H1 (cell line): ENCODE data around the gene CAPN2. TPM values are rescaled to one million over a fixed set of nuclear protein-coding genes. Genes with fewer than 3 reads are reported as not detected.

Source experiments
- CTCF ChIA-PET: fragments of 300-600 bp; sonication (Branson Sonifier 250); formaldehyde crosslinking; loops from one replicate; lab custom pipeline; 2021; ENCODE audit not compliant: partially characterized antibody; lab: Charles Lee
- POLR2A ChIA-PET: fragments of 300-600 bp; sonication (Branson Sonifier 250); formaldehyde crosslinking; loops from one replicate; lab custom pipeline; 2021; ENCODE audit warnings: inconsistent platforms; ENCODE audit not compliant: partially characterized antibody; lab: Charles Lee
- DNase-seq, 2 experiments: peaks; one replicate each; pipeline versions ENCODE4 v3.0.0 to v3.0.0-alpha.2; 2010 to 2022; ENCODE audit warnings: low spot score in 2 of 2, low read depth in 1 of 2, mixed read lengths in 1 of 2
- FAIRE-seq: peaks from 2 replicates; lab custom pipeline; 2011; peaks lifted over from hg19 to GRCh38; lab: Jason Lieb, UNC
- H2AFZ ChIP-seq: 2 replicates; pipeline ENCODE4 v1.8.1; 2012; ENCODE audit warnings: low read length, inconsistent platforms
- H2AK5ac ChIP-seq: 2 replicates; pipeline ENCODE4 v1.6.1; 2013; ENCODE audit warnings: low read depth, low read length
- H2BK120ac ChIP-seq: replicated peaks from 2 replicates; pipeline ENCODE3; 2013; ENCODE audit warnings: low read depth, low read length, inconsistent platforms
- H2BK12ac ChIP-seq: 2 replicates; pipeline ENCODE4 v1.6.1; 2013; ENCODE audit warnings: low read depth, low read length
- H2BK15ac ChIP-seq: 2 replicates; pipeline ENCODE4 v1.6.1; 2013; ENCODE audit warnings: low read length
- H2BK20ac ChIP-seq: 2 replicates; pipeline ENCODE4 v1.6.1; 2013; ENCODE audit warnings: low read length
- H2BK5ac ChIP-seq: 2 replicates; pipeline ENCODE4 v1.6.1; 2013; ENCODE audit warnings: low read depth, low read length
- H3K14ac ChIP-seq: 2 replicates; pipeline ENCODE4 v1.6.1; 2013; ENCODE audit warnings: inconsistent platforms; ENCODE audit not compliant: insufficient read length
- H3K18ac ChIP-seq: 2 replicates; pipeline ENCODE4 v1.6.1; 2013; ENCODE audit warnings: low read length; ENCODE audit errors: extremely low read depth
- H3K23ac ChIP-seq: 2 replicates; pipeline ENCODE4 v1.6.1; 2013; ENCODE audit warnings: inconsistent platforms; ENCODE audit not compliant: insufficient read length
- H3K23me2 ChIP-seq: 2 replicates; pipeline ENCODE4 v1.6.1; 2013; ENCODE audit warnings: low read depth, low read length
- H3K27ac ChIP-seq: 2 replicates; pipeline ENCODE4 v1.6.1; 2011; ENCODE audit warnings: low read depth, low read length, inconsistent platforms
- H3K27me3 ChIP-seq, 4 experiments: replicated peaks in 1 of 4; 1 replicate in 1 of 4; 2 replicates in 3 of 4; pipeline versions ENCODE4 v1.6.1 to v1.8.1; 2011 to 2013; ENCODE audit warnings: low read length in 3 of 4, mild to moderate bottlenecking in 3 of 4, inconsistent platforms in 2 of 4, mixed read lengths in 2 of 4, moderate library complexity in 1 of 4; ENCODE audit not compliant: control insufficient read depth in 3 of 4, insufficient read depth in 3 of 4; ENCODE audit errors: extremely low read depth in 1 of 4
- H3K36me3 ChIP-seq, 4 experiments: 2 replicates each; pipeline versions ENCODE4 v1.6.1 to v1.8.1; 2011 to 2013; ENCODE audit warnings: mild to moderate bottlenecking in 4 of 4, low read length in 3 of 4, moderate library complexity in 2 of 4, control low read depth in 1 of 4, inconsistent platforms in 1 of 4; ENCODE audit not compliant: insufficient read depth in 4 of 4, control insufficient read depth in 2 of 4
- H3K4ac ChIP-seq: replicated peaks from 2 replicates; pipeline ENCODE3; 2013; ENCODE audit warnings: low read length, low read depth, mixed read lengths, inconsistent platforms; ENCODE audit not compliant: insufficient read length
- H3K4me1 ChIP-seq, 4 experiments: replicated peaks in 1 of 4; 1 replicate in 1 of 4; 2 replicates in 3 of 4; pipeline versions ENCODE4 v1.6.1 to v1.8.1; 2011 to 2013; ENCODE audit warnings: low read length in 3 of 4, inconsistent platforms in 2 of 4, mixed read lengths in 1 of 4; ENCODE audit not compliant: insufficient read depth in 4 of 4, control insufficient read depth in 3 of 4
- H3K4me2 ChIP-seq, 2 experiments: 2 replicates each; pipeline versions ENCODE4 v1.6.1 to v1.8.1; 2011 to 2013; ENCODE audit warnings: low read depth in 2 of 2, low read length in 2 of 2, control low read depth in 1 of 2, inconsistent platforms in 1 of 2, mild to moderate bottlenecking in 1 of 2; ENCODE audit not compliant: insufficient read depth in 1 of 2
- H3K4me3 ChIP-seq, 4 experiments: fragments of 200-600, 300-600 bp in 1 of 4; sonication (generic), shearing (Covaris generic), sonication (Bioruptor Twin) in 1 of 4; 2 replicates each; pipeline versions ENCODE4 v1.5.1 to v1.8.1; 2011 to 2016; ENCODE audit warnings: low read length in 4 of 4, low read depth in 3 of 4, control low read depth in 2 of 4, inconsistent platforms in 2 of 4, mild to moderate bottlenecking in 2 of 4, mixed read lengths in 1 of 4, moderate library complexity in 1 of 4; ENCODE audit not compliant: insufficient read depth in 2 of 4; ENCODE audit errors: extremely low read depth in 1 of 4
- H3K56ac ChIP-seq: replicated peaks from 2 replicates; pipeline ENCODE3; 2013; ENCODE audit warnings: low read depth, mild to moderate bottlenecking, mixed read lengths, low read length, inconsistent platforms; ENCODE audit not compliant: insufficient read length
- H3K79me1 ChIP-seq: 2 replicates; pipeline ENCODE4 v1.6.1; 2013; ENCODE audit warnings: low read depth, low read length, control low read depth
- H3K79me2 ChIP-seq, 2 experiments: 2 replicates each; pipeline versions ENCODE4 v1.6.1 to v1.8.1; 2012 to 2013; ENCODE audit warnings: low read length in 2 of 2, mild to moderate bottlenecking in 2 of 2, inconsistent platforms in 1 of 2; ENCODE audit not compliant: insufficient read depth in 2 of 2, control insufficient read depth in 1 of 2
- H3K9ac ChIP-seq, 4 experiments: replicated peaks in 1 of 4; 1 replicate in 1 of 4; 2 replicates in 3 of 4; pipeline versions ENCODE4 v1.6.1 to v1.8.1; 2011 to 2013; ENCODE audit warnings: low read depth in 3 of 4, low read length in 3 of 4, control low read depth in 2 of 4, mild to moderate bottlenecking in 2 of 4, moderate library complexity in 2 of 4, inconsistent platforms in 1 of 4; ENCODE audit errors: extremely low read depth in 1 of 4
- H3K9me3 ChIP-seq, 2 experiments: 2 replicates each; pipeline versions ENCODE4 v1.6.1 to v1.8.1; 2012 to 2013; ENCODE audit warnings: mild to moderate bottlenecking in 2 of 2, moderate library complexity in 2 of 2, control low read depth in 1 of 2, inconsistent platforms in 1 of 2, low read depth in 1 of 2, low read length in 1 of 2, mixed read lengths in 1 of 2; ENCODE audit not compliant: insufficient read depth in 2 of 2
- H4K20me1 ChIP-seq, 2 experiments: replicated peaks in 1 of 2; 2 replicates each; pipeline versions ENCODE3 to v1.8.1; 2011 to 2013; ENCODE audit warnings: inconsistent platforms in 2 of 2, low read length in 2 of 2, mild to moderate bottlenecking in 1 of 2; ENCODE audit not compliant: insufficient read depth in 2 of 2, control insufficient read depth in 1 of 2
- H4K5ac ChIP-seq: 2 replicates; pipeline ENCODE4 v1.6.1; 2013; ENCODE audit warnings: low read length, low read depth, mixed read lengths, inconsistent platforms; ENCODE audit not compliant: insufficient read length
- H4K8ac ChIP-seq: 2 replicates; pipeline ENCODE4 v1.8.0; 2013; ENCODE audit warnings: mild to moderate bottlenecking, moderate library complexity, low read length, inconsistent platforms; ENCODE audit not compliant: insufficient read depth; ENCODE audit errors: extremely low read depth
- H4K91ac ChIP-seq: replicated peaks from 2 replicates; pipeline ENCODE3; 2013; ENCODE audit warnings: low read length, mixed read lengths, inconsistent platforms; ENCODE audit not compliant: insufficient read length
- ASH2L ChIP-seq: fragments of 200-600, 300-600 bp; sonication (generic); IDR thresholded peaks from one replicate; pipeline ENCODE4 v1.7.1; 2017; ENCODE audit warnings: low read length
- E2F6 ChIP-seq: IDR thresholded peaks from 2 replicates; pipeline ENCODE4 v1.6.1; 2012; ENCODE audit warnings: inconsistent platforms
- WGBS, 2 experiments: shearing (Covaris generic) in 1 of 2; methylation state at CpG; one replicate each; pipeline versions ENCODE4 v1.1.6 to v1.1.7; 2013 to 2015; ENCODE audit warnings: low lambda C conversion rate in 2 of 2, mixed read lengths in 2 of 2, inconsistent platforms in 1 of 2, low coverage in 1 of 2, missing lambda C conversion rate in 1 of 2; ENCODE audit not compliant: insufficient replicate concordance in 2 of 2, insufficient coverage in 1 of 2, insufficient read length in 1 of 2; ENCODE audit errors: extremely low coverage in 1 of 2, missing lambda C conversion rate in 1 of 2; 5-methylcytosine and 5-hydroxymethylcytosine counted together
- polyA plus RNA-seq, 7 experiments: library from polyadenylated mRNA; depleted of rRNA in 3 of 7; stranded (reverse) in 5 of 7; unstranded in 2 of 7; fragments of >200 nt in 5 of 7; fragments of 200-250 nt in 2 of 7; gene quantifications; 1 replicate in 5 of 7; 2 replicates in 1 of 7; 4 replicates in 1 of 7; pipeline versions ENCODE4 v1.2.1 to v1.2.3, GENCODE V29; 2011 to 2013; ENCODE audit warnings: missing spikeins in 2 of 7, mixed read lengths in 2 of 7
- total RNA-seq: library from RNA; stranded (reverse); fragmentation: NEBNext Ultra II Directional; extraction: Animal tissue kit (Norgen Biotek cat#: 25700); gene quantifications from 2 replicates; pipeline ENCODE4 v1.2.1, GENCODE V29; 2021

The CAPN2 gene
- total and polyA plus RNA-seq, 2 of the 8 experiments (the other 6 are each of a cell fraction or from before 2014, with no cell fraction given) = 9.2 to 10.3 TPM

- WGBS, 2 experiments = 85% methylated on average over 4 of the region's 4 CpGs; no CpG with 5 or more reads in 1 of the 2 experiments
- Histone ChIP-seq H3K27me3 (peaks cover 6 to 53% (median 45%) of the 10 kb centered on the region in 4 experiments), H3K79me1 (no peaks in the 10 kb centered on the region), H2AFZ (no peak overlapping the region), H2BK20ac (no peak overlapping the region), H3K4me1 (peaks cover 9 to 24% (median 13%) of the 10 kb centered on the region in 4 experiments), H2BK15ac (no peak overlapping the region), H3K9ac (no peak overlapping the region), H3K36me3 (peaks cover 0 to 4% (median 0%) of the 10 kb centered on the region in 4 experiments; a peak in 1 of 8 replicates), H2AK5ac (no peak overlapping the region), H3K4me2 (no peak overlapping the region), H3K4ac (no peak overlapping the region), H3K23me2 (no peaks in the 10 kb centered on the region), H3K14ac (no peak overlapping the region), H4K91ac (no peak overlapping the region), H2BK5ac (no peak overlapping the region), H3K23ac (no peak overlapping the region), H2BK12ac (no peak overlapping the region), H4K5ac (no peak overlapping the region), H3K18ac (no peak overlapping the region), H3K27ac (no peak overlapping the region), H3K79me2 (no peaks in the 10 kb centered on the region), H2BK120ac (no peak overlapping the region), H4K8ac (no peak overlapping the region), H3K9me3 (no peaks in the 10 kb centered on the region), H3K56ac (no peak overlapping the region), H4K20me1 (peaks cover 0 to 4% of the 10 kb centered on the region in 2 experiments), H3K4me3 (no peak overlapping the region)
- POLR2A ChIA-PET = no interaction called here
- FAIRE-seq (no peak), DNase-seq (no peak)
- CTCF ChIA-PET = interaction anchor here (2.1 to 4.4 kb wide), 2 partner anchors 26 to 28 kb away, joined by 7 to 23 read pairs; no protein-coding TSS in a partner anchor
- TF ChIP-seq ASH2L (no peak), E2F6 (no peak)
These were observed 12.0 kb downstream of the CAPN2 start for GRCh38 chr1:223724376-223724775.
